Mesenchymal stem cell (in vitro differentiated cells and primary cell): ENCODE results near the gene MGA.
A peak's percentile ranks its signal among the peaks of the same experiment; 100 is the strongest.

ENCODE experiments used
- DNase-seq: peaks from one replicate; pipeline ENCODE4 v3.0.0-alpha.2; 2013
- H2AFZ ChIP-seq: one replicate; pipeline ENCODE4 v1.6.1; 2013; ENCODE audit warnings: low read depth, mild to moderate bottlenecking, control low read depth, inconsistent platforms, low read length, moderate library complexity
- H2AK5ac ChIP-seq: 2 replicates; pipeline ENCODE4 v1.6.1; 2013; ENCODE audit warnings: low read length, moderate library complexity, mild to moderate bottlenecking, inconsistent platforms; ENCODE audit not compliant: severe bottlenecking
- H2BK120ac ChIP-seq: one replicate; pipeline ENCODE4 v1.6.1; 2013; ENCODE audit warnings: low read depth, mild to moderate bottlenecking, inconsistent platforms, low read length, moderate library complexity
- H2BK12ac ChIP-seq, 2 experiments: one replicate each; pipeline ENCODE4 v1.6.1; 2013; ENCODE audit warnings: inconsistent platforms in 2 of 2, low read length in 2 of 2, mild to moderate bottlenecking in 2 of 2, moderate library complexity in 2 of 2, control low read depth in 1 of 2
- H2BK15ac ChIP-seq: one replicate; pipeline ENCODE4 v1.6.1; 2013; ENCODE audit warnings: mild to moderate bottlenecking, low read depth, inconsistent platforms; ENCODE audit not compliant: poor library complexity, severe bottlenecking
- H2BK5ac ChIP-seq: 2 replicates; pipeline ENCODE4 v1.6.1; 2013; ENCODE audit warnings: low read depth, mild to moderate bottlenecking, low read length, control low read depth, inconsistent platforms; ENCODE audit not compliant: poor library complexity, severe bottlenecking
- H3K14ac ChIP-seq, 2 experiments: one replicate each; pipeline ENCODE4 v1.6.1; 2013; ENCODE audit warnings: inconsistent platforms in 2 of 2, low read length in 2 of 2, control low read depth in 1 of 2, mild to moderate bottlenecking in 1 of 2, moderate library complexity in 1 of 2
- H3K18ac ChIP-seq, 2 experiments: one replicate each; pipeline ENCODE4 v1.6.1; 2013; ENCODE audit warnings: inconsistent platforms in 2 of 2, low read length in 2 of 2, control low read depth in 1 of 2, low read depth in 1 of 2, mild to moderate bottlenecking in 1 of 2
- H3K23ac ChIP-seq, 2 experiments: one replicate each; pipeline ENCODE4 v1.6.1; 2013; ENCODE audit warnings: inconsistent platforms in 2 of 2, low read length in 2 of 2, mild to moderate bottlenecking in 2 of 2, moderate library complexity in 2 of 2, control low read depth in 1 of 2
- H3K27ac ChIP-seq: 2 replicates; pipeline ENCODE4 v1.5.1; 2013; ENCODE audit warnings: mild to moderate bottlenecking, moderate library complexity, low read length, control low read depth, inconsistent platforms; ENCODE audit not compliant: poor library complexity, severe bottlenecking
- H3K27me3 ChIP-seq, 2 experiments: 2 replicates each; pipeline versions ENCODE4 v1.6.1 to v1.7.0; 2013; ENCODE audit warnings: low read length in 2 of 2, mild to moderate bottlenecking in 2 of 2, moderate library complexity in 2 of 2, control low read depth in 1 of 2, inconsistent platforms in 1 of 2; ENCODE audit not compliant: control insufficient read depth in 1 of 2, insufficient read depth in 1 of 2
- H3K36me3 ChIP-seq, 2 experiments: 2 replicates each; pipeline versions ENCODE4 v1.6.1 to v1.7.0; 2013; ENCODE audit warnings: low read length in 2 of 2, control low read depth in 1 of 2, inconsistent platforms in 1 of 2, low read depth in 1 of 2, mild to moderate bottlenecking in 1 of 2; ENCODE audit not compliant: insufficient read depth in 2 of 2, control insufficient read depth in 1 of 2
- H3K4ac ChIP-seq, 2 experiments: one replicate each; pipeline ENCODE4 v1.6.1; 2013; ENCODE audit warnings: inconsistent platforms in 2 of 2, low read length in 2 of 2, mild to moderate bottlenecking in 2 of 2, moderate library complexity in 2 of 2, control low read depth in 1 of 2, low read depth in 1 of 2
- H3K4me1 ChIP-seq: 2 replicates; pipeline ENCODE4 v1.6.1; 2013; ENCODE audit warnings: low read depth, low read length, control low read depth; ENCODE audit not compliant: control insufficient read depth, insufficient read depth
- H3K4me2 ChIP-seq: 2 replicates; pipeline ENCODE4 v1.6.1; 2013; ENCODE audit warnings: low read length, mild to moderate bottlenecking, inconsistent platforms; ENCODE audit not compliant: poor library complexity, severe bottlenecking
- H3K4me3 ChIP-seq, 2 experiments: 2 replicates each; pipeline versions ENCODE4 v1.5.1 to v1.7.0; 2013; ENCODE audit warnings: low read length in 2 of 2, mild to moderate bottlenecking in 2 of 2, control low read depth in 1 of 2, low read depth in 1 of 2; ENCODE audit not compliant: insufficient read depth in 1 of 2
- H3K79me1 ChIP-seq: replicated peaks from 2 replicates; pipeline ENCODE4 v1.6.1; 2013; ENCODE audit warnings: mild to moderate bottlenecking, control low read depth, low read length, inconsistent platforms; ENCODE audit not compliant: poor library complexity, severe bottlenecking
- H3K9ac ChIP-seq: 2 replicates; pipeline ENCODE4 v1.7.0; 2013; ENCODE audit warnings: mild to moderate bottlenecking, low read length, moderate library complexity
- H3K9me3 ChIP-seq: 2 replicates; pipeline ENCODE4 v1.7.0; 2013; ENCODE audit warnings: mild to moderate bottlenecking, low read length; ENCODE audit not compliant: control insufficient read depth
- H4K8ac ChIP-seq: one replicate; pipeline ENCODE4 v1.6.1; 2013; ENCODE audit warnings: inconsistent platforms, mild to moderate bottlenecking, low read length, moderate library complexity
- H4K91ac ChIP-seq: one replicate; pipeline ENCODE4 v1.6.1; 2013; ENCODE audit warnings: mild to moderate bottlenecking, low read length, inconsistent platforms
- WGBS: methylation state at CpG from one replicate; pipeline ENCODE4 v1.1.7; 2013; ENCODE audit warnings: mixed read lengths; 5-methylcytosine and 5-hydroxymethylcytosine counted together

Gene MGA

GRCh38 chr15:41690636-41691035 lies 30.4 kb downstream of the MGA start:
- H3K4me2 ChIP-seq = no peak overlapping the region
- peaks cover 6% of the 10 kb centered on the region for H3K79me1 ChIP-seq
- peak overlapping the region in 1 of 2 experiments; percentile 42 for H2BK12ac ChIP-seq
- no peak overlapping the region for H3K4me3 ChIP-seq
- no peak overlapping the region for H2AK5ac ChIP-seq
- H3K23ac ChIP-seq = no peak overlapping the region
- no peaks in the 10 kb centered on the region for H3K27me3 ChIP-seq
- H3K9ac ChIP-seq = no peak overlapping the region
- no peak overlapping the region for H2AFZ ChIP-seq
- DNase-seq = no peak
- H3K18ac ChIP-seq = no peak overlapping the region
- H3K9me3 ChIP-seq = no peaks in the 10 kb centered on the region
- no peak overlapping the region for H4K8ac ChIP-seq
- H3K14ac ChIP-seq = no peak overlapping the region
- no peak overlapping the region for H2BK5ac ChIP-seq
- H3K36me3 ChIP-seq = no peaks in the 10 kb centered on the region
- no peak overlapping the region for H2BK15ac ChIP-seq
- H2BK120ac ChIP-seq = no peak overlapping the region
- H4K91ac ChIP-seq = no peak overlapping the region
- H3K27ac ChIP-seq = no peak overlapping the region
- WGBS = no CpG with 5 or more reads among the region's 1 CpG
- no peak overlapping the region for H3K4ac ChIP-seq
- no peaks in the 10 kb centered on the region for H3K4me1 ChIP-seq

GRCh38 chr15:41691471-41691870 lies 31.3 kb downstream of the MGA start:
- WGBS = 100% methylated on average over 2 of the region's 2 CpGs
- Histone ChIP-seq H3K27me3 (no peaks in the 10 kb centered on the region), H4K91ac (no peak overlapping the region), H3K4ac (no peak overlapping the region), H3K4me1 (no peaks in the 10 kb centered on the region), H3K18ac (no peak overlapping the region), H3K14ac (no peak overlapping the region), H3K27ac (no peak overlapping the region), H3K9ac (peak overlapping the region; percentile 11), H2BK120ac (no peak overlapping the region), H2AK5ac (no peak overlapping the region), H2BK5ac (no peak overlapping the region), H2BK15ac (no peak overlapping the region), H2AFZ (no peak overlapping the region), H3K23ac (no peak overlapping the region), H3K4me2 (no peak overlapping the region), H3K9me3 (no peaks in the 10 kb centered on the region), H4K8ac (no peak overlapping the region), H3K79me1 (peaks cover 5% of the 10 kb centered on the region), H3K4me3 (no peak overlapping the region), H2BK12ac (no peak overlapping the region), H3K36me3 (peaks cover 0 to 5% of the 10 kb centered on the region in 2 experiments)
- peak; percentile 20 for DNase-seq

- Histone ChIP-seq H3K36me3 (peaks cover 0 to 11% of the 10 kb centered on the region in 2 experiments), H3K9ac (peak overlapping the region; percentile 11), H3K14ac (no peak overlapping the region), H3K9me3 (no peaks in the 10 kb centered on the region), H2BK12ac (no peak overlapping the region), H2AFZ (no peak overlapping the region), H3K23ac (peak overlapping the region in 1 of 2 experiments; percentile 83), H4K91ac (no peak overlapping the region), H3K27me3 (no peaks in the 10 kb centered on the region), H4K8ac (no peak overlapping the region), H3K27ac (no peak overlapping the region), H2BK5ac (no peak overlapping the region), H2BK120ac (no peak overlapping the region), H2AK5ac (no peak overlapping the region), H2BK15ac (no peak overlapping the region), H3K4me3 (no peak overlapping the region), H3K4me1 (no peaks in the 10 kb centered on the region), H3K4ac (no peak overlapping the region), H3K4me2 (no peak overlapping the region), H3K18ac (no peak overlapping the region), H3K79me1 (peaks cover 7% of the 10 kb centered on the region)
- DNase-seq = no peak
- 91% methylated on average over 2 of the region's 4 CpGs for WGBS
Observed at GRCh38 chr15:41692049-41692448, 31.8 kb downstream of the MGA start.

GRCh38 chr15:41693757-41694156 lies 33.6 kb downstream of the MGA start:
- Histone ChIP-seq H2AFZ (no peak overlapping the region), H3K9me3 (no peaks in the 10 kb centered on the region), H3K27ac (no peak overlapping the region), H2BK12ac (no peak overlapping the region), H3K18ac (no peak overlapping the region), H4K91ac (no peak overlapping the region), H2AK5ac (no peak overlapping the region), H2BK120ac (no peak overlapping the region), H2BK5ac (no peak overlapping the region), H3K27me3 (no peaks in the 10 kb centered on the region), H3K23ac (no peak overlapping the region), H3K4me1 (no peaks in the 10 kb centered on the region), H3K14ac (no peak overlapping the region), H3K79me1 (peaks cover 12% of the 10 kb centered on the region), H3K9ac (no peak overlapping the region), H2BK15ac (no peak overlapping the region), H3K4ac (no peak overlapping the region), H3K36me3 (peaks cover 3 to 12% of the 10 kb centered on the region in 2 experiments), H4K8ac (no peak overlapping the region), H3K4me2 (no peak overlapping the region), H3K4me3 (no peak overlapping the region)
- WGBS = 88% methylated on average over 4 of the region's 4 CpGs
- DNase-seq = no peak
